NCI-H1417 treated with DMSO at 0.1 percent for 48 hours (cell line): ENCODE results near the gene EPS8.

Experiments used
- DNase-seq: peaks from one replicate; lab custom pipeline; 2025; lab: John Stamatoyannopoulos, UW

EPS8 gene

GRCh38 chr12:15789220-15790171 is at the start of gene EPS8:
Gene EPS8, minus strand, starts transcription at chr12:15789388. Its CDS starts 106,437 bp downstream, at chr12:15682951.
- DNase-seq: peak; percentile 80

- no peak for DNase-seq
These were observed 48.1 kb upstream of the EPS8 start for GRCh38 chr12:15837141-15837790.

DNA sequence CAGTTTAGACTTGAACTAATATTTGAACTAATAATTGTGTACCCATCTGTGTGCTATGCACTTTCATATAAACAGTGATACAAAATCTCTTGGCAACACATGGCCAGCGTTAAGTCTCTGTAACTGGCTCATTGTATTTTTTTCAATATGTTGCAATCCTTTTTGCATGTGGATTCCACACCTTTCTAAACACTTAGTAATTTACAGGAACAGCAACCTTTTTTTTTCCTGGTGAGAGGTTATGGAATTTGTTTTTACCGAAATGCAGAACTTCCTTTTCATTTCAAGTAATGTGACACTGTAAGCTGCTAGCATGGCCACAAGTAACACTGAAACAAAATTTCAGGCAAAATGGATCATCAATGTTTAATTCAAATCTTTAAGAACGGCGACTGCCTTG is 45.4 kb upstream of the EPS8 start:
- DNase-seq: no peak

DNA sequence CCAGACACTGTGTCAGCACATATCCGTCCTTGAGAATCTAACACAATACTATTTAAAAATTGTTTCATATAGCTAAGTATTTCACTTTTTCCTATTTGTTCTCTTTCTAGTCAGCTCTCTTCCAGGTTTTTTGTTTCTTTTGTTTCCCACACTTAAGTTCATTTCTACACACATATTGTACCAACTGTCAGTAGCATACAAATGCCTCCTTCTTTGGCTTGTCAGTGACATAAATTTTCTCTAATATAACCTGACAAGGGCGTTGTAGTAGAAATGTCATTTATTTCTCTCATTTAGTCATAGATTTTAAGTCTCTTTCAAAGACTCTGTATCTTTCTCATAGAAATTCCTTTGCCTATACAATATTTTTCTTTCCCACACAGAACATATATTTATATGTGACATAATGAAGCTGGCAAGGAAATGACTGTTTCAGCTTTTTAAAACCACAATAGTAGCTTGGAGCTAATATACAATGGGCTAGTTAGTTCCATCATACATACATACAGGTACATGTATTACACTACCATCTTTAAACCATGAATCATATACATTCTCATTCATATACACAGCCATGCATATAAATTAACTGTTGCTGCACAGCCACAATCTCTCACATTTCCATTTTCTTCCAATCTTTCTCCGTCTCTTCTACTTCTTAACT is 42.3 kb upstream of the EPS8 start:
- DNase-seq: no peak

DNA sequence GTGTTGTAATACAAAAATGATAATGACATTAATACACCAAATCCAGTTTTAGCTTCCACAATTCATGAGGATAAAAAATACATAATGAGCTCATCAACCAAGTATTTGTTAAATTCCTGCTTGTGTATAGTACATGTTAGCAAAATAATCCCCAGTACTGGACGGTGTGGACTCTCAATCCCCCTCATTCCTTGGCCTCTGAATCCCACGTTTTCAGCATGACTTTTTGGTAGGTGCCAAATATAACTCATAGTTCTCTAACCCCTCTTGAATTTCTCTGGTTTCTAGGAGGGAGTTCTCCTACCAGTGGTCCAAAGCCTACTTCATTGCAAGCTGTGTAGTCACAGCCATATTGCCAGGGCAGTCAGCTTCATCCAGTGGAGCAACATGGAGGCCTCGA is 41.4 kb upstream of the EPS8 start:
- DNase-seq: no peak

- no peak for DNase-seq
These were observed 40.8 kb upstream of the EPS8 start for GRCh38 chr12:15829949-15830348.

DNA sequence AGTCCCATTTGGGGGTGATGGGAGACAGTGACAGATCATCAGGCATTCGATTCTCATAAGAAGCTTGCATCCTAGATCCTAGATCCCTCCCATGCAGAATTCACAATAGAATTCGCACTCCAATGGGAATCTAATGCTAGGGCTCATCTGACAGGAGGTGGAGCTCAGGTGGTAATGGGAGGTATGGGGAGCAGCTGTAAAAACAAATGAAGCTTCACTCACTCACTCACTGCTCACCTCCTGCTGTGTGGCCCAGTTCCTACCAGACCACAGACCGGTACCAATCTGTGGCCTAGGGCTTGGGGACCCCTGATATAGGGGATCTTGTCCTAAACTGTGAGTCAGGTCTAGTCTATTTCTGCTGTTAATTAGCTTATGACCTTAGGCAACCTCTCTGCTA is 40.1 kb upstream of the EPS8 start:
- DNase-seq: no peak

DNA sequence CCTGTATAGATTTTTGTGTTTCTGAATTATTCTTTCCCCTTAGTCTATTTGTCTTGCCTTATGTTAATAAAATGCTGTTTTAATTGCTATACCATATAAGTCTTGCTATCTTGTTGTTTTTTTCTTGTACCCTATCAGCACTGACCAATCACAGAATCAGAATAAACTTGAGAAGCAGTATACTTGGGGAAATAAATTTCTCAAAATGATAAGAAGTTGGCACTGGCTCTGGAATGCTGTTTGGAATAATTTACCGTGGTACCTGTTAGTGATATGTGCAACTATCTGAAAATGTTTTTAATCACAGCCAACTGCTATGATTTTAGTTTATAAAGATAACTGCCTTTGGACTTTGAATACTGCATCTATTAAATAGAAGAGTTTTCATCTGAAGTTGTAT is 37.9 kb upstream of the EPS8 start:
- DNase-seq: no peak

DNA sequence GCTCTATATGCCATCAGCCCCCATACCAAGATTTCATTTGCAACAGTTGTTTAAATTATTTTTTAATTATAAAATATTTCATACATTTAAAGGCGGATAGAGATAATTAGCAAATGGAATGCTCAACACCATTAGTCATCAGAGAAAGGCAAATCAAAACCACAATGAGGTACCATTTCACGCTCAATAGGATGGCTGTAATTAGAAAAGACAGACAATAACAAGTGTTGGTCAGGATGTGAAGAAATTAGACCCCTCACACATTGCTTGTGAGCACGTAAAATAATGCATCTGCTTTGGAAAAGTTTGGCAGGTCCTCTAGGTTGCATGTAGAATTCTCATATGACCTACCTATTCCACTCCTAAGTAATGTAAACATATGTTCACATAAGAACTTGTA is 35.3 kb upstream of the EPS8 start:
- DNase-seq: no peak

- DNase-seq: no peak
These were observed 34.4 kb upstream of the EPS8 start for GRCh38 chr12:15823360-15824128.

DNA sequence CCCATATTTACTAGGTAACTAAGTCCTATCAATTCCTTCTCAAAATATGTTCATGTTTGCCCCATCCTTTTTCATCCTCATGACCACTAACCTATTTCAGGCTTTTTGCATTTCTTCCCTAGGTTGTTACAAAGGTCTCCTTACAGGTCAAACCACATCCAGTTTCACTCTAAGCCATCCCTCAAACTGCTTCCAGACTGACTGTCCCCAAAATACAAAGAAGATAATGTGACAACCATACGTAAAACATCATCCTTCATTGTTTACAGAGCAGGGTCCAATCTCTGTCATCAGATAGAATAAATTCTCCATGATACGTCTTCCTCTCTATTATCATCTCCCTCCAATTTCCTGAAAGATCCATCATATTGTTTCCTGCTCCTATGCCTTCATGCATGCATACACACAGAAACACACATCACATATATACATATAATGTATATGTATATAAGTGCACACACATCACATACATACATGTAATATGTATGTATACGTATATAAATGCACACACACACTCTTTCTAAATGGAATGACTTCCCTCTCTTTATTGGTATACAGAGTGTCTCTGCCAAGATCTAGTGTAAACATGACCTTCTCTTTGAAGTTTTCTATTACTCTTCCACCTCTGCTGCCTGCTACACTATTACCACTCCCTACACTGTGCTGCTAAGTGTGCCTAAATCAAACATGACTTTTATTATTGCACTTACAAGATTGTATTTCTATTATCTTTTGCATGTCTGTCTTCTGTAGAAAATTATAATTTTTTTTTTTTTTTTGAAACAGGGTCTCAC is 30.7 kb upstream of the EPS8 start:
- DNase-seq: no peak

DNA sequence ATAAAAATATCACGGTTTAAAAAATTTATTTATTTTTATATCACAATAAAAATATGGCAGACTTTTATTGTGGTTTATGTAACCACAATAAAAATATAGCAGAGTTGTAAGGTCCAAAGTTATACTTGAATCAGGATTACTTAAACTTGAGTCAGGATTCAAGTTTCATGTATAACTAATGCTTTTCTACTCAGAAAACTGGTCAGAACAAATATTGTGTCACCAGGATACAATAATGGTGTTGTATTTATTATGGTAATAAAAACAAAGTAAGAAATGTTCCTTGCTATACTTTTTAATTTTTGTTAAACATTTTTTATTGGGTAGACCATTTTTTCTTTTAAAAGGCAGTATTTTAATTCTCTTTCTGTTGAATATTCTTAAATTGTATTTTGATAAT is 29.2 kb upstream of the EPS8 start:
- no peak for DNase-seq

DNA sequence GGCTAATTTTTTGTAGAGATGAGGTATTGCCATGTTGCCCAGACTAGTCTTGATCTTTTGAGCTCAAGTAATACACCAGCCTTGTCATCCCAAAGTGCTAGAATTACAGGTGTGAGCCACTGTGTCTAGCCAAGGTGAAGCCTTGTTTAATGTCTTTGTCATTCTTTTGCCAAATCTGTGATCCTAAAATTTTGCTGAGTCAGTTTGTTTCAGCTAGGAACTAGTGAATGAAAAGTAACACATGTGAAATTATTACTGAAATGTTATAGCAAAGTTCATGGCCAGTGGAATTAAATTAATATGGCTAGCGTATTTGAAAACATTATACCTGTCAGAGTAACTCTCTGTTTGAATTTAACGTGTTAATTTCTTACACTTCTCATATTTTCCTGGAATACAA is 26.5 kb upstream of the EPS8 start:
- DNase-seq: no peak

DNA sequence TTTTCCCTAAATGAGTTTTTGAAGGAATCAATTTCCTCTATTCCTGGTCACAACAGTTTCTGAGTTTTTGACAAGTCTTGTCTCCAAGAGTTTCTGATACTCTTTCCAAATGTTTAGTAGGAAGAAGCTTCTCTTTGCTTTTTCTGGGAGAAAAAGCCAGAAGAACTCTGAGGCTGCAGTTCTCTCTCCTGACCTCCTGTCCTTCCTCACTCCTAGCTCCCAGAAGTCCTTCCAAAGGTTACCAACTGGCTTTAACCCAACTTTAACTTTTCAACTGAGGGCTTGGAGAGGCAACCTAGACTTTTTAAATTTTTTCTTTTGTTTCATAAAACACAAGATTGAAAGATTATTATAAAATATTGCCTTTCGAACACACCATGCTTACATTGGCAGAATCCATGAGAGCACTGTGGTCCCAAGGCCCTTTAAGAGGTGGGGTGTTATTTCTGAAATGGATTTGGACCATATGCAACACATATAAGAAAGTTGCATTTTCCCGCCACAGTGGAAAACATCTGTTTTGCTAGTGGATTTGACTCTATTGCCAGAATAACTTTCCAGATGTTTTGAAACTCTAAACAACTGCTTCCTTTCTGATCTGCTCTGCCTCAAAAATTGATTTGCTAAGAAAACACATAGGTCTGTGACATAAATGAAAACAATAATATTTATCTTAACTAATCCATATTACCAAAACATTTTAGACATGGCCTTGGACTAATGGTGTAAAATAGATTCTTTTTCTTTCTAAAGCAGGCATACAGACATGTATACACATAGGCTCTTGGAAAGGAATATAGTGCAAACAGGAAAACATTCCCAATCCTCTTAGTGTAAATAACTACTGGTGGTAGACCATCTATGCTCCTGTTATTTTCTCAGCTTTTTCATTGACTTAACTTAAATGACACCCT is 22.3 kb upstream of the EPS8 start:
- DNase-seq: no peak

DNA sequence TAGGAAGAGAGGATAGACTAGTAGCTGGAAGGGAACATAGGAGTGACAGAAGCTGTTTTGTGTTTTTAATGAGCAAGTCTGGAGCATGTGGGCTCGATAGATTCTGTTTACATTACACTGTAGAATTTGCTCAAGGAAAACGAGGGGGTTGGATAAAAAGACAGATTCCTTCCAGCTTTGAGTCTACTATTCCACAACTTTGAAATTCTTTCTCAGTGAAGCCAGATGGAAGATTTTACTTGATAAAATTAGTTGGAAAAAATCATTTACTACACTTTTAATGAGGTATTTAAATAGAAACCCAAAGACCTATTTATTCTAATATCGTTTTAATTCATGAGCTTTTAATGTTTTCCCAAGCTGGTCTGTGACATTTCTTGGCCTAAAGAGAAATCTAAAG is 19.5 kb upstream of the EPS8 start:
- no peak for DNase-seq

GRCh38 chr12:15808250-15808649 is 19.1 kb upstream of the EPS8 start:
- DNase-seq: no peak

GRCh38 chr12:15806826-15807225 is 17.6 kb upstream of the EPS8 start:
- DNase-seq: no peak

- no peak for DNase-seq
These were observed 12.9 kb upstream of the EPS8 start for GRCh38 chr12:15801770-15802744.

DNA sequence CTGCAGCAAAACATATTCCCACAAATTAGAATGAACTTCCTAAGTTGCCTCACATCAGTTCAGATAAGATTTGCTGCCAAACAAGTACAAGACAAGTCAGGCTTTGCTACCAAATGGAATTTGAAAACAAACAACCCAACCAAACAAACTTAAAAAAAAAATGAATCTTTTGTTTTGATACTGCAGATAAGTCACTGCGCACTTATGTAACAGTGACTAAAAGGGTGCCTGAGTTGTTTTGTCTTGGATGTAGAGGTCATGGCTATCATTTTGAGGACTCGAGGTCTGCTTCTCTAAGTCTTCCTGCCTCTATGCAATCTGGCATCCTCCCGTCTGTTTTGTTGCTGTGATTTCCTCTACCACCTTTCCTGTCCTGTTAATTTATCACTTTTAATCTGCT is 11.1 kb upstream of the EPS8 start:
- no peak for DNase-seq
